ENCODE data around the gene GFI1B.

DNA sequence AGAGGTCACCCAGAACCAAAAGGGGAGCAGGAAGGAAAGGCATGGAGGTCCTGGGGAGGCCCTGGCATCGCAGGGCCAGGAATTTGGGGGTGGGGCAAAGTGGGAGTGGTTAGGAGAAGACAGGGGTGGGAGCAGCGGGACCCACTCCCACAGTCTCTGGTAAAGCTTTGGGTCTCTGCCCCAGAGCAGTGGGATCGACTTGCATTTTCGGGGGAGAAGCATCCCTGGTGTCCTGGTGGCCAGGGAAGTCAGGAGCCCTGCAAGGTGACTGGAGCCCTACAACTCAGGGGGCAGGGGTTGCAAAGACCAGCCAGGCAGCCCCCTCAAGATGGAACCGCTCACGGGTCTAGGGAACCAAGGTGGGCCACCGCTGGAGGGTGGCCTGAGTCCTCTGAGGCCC, 29.9 kb downstream of the GFI1B start:
- TF ChIP-seq, protein P1, sequence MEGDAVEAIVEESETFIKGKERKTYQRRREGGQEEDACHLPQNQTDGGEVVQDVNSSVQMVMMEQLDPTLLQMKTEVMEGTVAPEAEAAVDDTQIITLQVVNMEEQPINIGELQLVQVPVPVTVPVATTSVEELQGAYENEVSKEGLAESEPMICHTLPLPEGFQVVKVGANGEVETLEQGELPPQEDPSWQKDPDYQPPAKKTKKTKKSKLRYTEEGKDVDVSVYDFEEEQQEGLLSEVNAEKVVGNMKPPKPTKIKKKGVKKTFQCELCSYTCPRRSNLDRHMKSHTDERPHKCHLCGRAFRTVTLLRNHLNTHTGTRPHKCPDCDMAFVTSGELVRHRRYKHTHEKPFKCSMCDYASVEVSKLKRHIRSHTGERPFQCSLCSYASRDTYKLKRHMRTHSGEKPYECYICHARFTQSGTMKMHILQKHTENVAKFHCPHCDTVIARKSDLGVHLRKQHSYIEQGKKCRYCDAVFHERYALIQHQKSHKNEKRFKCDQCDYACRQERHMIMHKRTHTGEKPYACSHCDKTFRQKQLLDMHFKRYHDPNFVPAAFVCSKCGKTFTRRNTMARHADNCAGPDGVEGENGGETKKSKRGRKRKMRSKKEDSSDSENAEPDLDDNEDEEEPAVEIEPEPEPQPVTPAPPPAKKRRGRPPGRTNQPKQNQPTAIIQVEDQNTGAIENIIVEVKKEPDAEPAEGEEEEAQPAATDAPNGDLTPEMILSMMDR (IDR thresholded peaks at IDR 0.05), result no peak
- TF ChIP-seq EZH2phosphoT487 (IDR thresholded peaks at IDR 0.05), result no peak
- no peak for TF ChIP-seq EZH2 (IDR thresholded peaks at IDR 0.05)

Measured in neural progenitor cell (in vitro differentiated cells).